ENCODE data around the gene ZNF609.

- no peak for TF ChIP-seq POLR2AphosphoS5 (IDR thresholded peaks at IDR 0.05; ENCODE audit: low read depth, low read length)
- TF ChIP-seq POLR2A (IDR thresholded peaks at IDR 0.05; ENCODE audit: low read depth, low read length), result no peak
- no peak for TF ChIP-seq TAF1 (IDR thresholded peaks at IDR 0.05; ENCODE audit: low read depth, low read length)
- TF ChIP-seq SPI1 (IDR thresholded peaks at IDR 0.05; ENCODE audit: low read depth, low read length), result peak; percentile 86
- TF ChIP-seq PAX5 (IDR thresholded peaks at IDR 0.05; ENCODE audit: insufficient read depth, low read length, severe bottlenecking), result peak; percentile 87
- TF ChIP-seq POU2F2 (IDR thresholded peaks at IDR 0.05; ENCODE audit: low read depth, low read length), result 0 out of 2 replicates have a peak, but pooled peaks have one; percentile 10
These were observed 47.0 kb downstream of the ZNF609 start for GRCh38 chr15:64507293-64507802.
